HG03097 (cell line): ENCODE results near the gene NCF1.
"Not testable (repeated sequence)": the region's sequence is repeated elsewhere in the genome, so short reads cannot be mapped to it uniquely, and the experiment has no call there.

Experiments
- ATAC-seq: cut with Tn5 transposase; IDR thresholded peaks from one replicate; pipeline ENCODE4 v1.9.1; 2021; ENCODE audit not compliant: unreplicated experiment, low FRiP score

NCF1 gene

GRCh38 chr7:74783595-74783994, 9.8 kb downstream of the NCF1 start:
- ATAC-seq = not testable (repeated sequence)

GRCh38 chr7:74788369-74789150, 14.7 kb downstream of the NCF1 start:
- peak; percentile 89 for ATAC-seq

- ATAC-seq = not testable (repeated sequence)
Observed at GRCh38 chr7:74789200-74789736, 15.5 kb downstream of the NCF1 start.

- ATAC-seq = not testable (repeated sequence)
Observed at GRCh38 chr7:74797848-74798622, 24.2 kb downstream of the NCF1 start.

- ATAC-seq = not testable (repeated sequence)
Observed at GRCh38 chr7:74798644-74799043, 24.8 kb downstream of the NCF1 start.

GRCh38 chr7:74815882-74816281, 42.1 kb downstream of the NCF1 start:
- ATAC-seq = not testable (repeated sequence)

GRCh38 chr7:74820146-74820805, 46.5 kb downstream of the NCF1 start:
- ATAC-seq = not testable (repeated sequence)

- not testable (repeated sequence) for ATAC-seq
Observed at GRCh38 chr7:74821259-74821658, 47.4 kb downstream of the NCF1 start.

GRCh38 chr7:74829959-74830358, 56.1 kb downstream of the NCF1 start:
- not testable (repeated sequence) for ATAC-seq

- ATAC-seq = not testable (repeated sequence)
Observed at GRCh38 chr7:74830411-74830810, 56.6 kb downstream of the NCF1 start.
